Keratinocyte (primary cell): ENCODE data around the gene OR8A1. TPM values are rescaled to one million over a fixed set of nuclear protein-coding genes. Genes with fewer than 3 reads are reported as not detected.

ENCODE experiments used
- DNase-seq: peaks from one replicate; pipeline ENCODE4 v3.0.0-alpha.2; 2011; ENCODE audit warnings: low read depth, missing footprints, low spot score
- FAIRE-seq: peaks from 2 replicates; lab custom pipeline; 2011; peaks lifted over from hg19 to GRCh38; lab: Jason Lieb, UNC
- H2AFZ ChIP-seq: 2 replicates; pipeline ENCODE4 v1.6.0; 2012; ENCODE audit warnings: low read length, control low read depth, inconsistent platforms; ENCODE audit not compliant: control insufficient read depth
- H3K27ac ChIP-seq: 2 replicates; pipeline ENCODE4 v1.5.1; 2011; ENCODE audit warnings: low read length; ENCODE audit not compliant: control insufficient read depth, insufficient read depth
- H3K27me3 ChIP-seq: 3 replicates; pipeline ENCODE4 v1.6.0; 2011; ENCODE audit warnings: low read length; ENCODE audit not compliant: control insufficient read depth, insufficient read depth; ENCODE audit errors: extremely low read depth
- H3K36me3 ChIP-seq, 2 experiments: 2 replicates in 1 of 2; 3 replicates in 1 of 2; pipeline ENCODE4 v1.5.1; 2011; ENCODE audit warnings: low read length in 2 of 2, mild to moderate bottlenecking in 1 of 2; ENCODE audit not compliant: control insufficient read depth in 2 of 2, insufficient read depth in 2 of 2; ENCODE audit errors: extremely low read depth in 1 of 2
- H3K4me1 ChIP-seq: 3 replicates; pipeline ENCODE4 v1.5.1; 2011; ENCODE audit warnings: low read length; ENCODE audit not compliant: control insufficient read depth, insufficient read depth; ENCODE audit errors: extremely low read depth
- H3K4me2 ChIP-seq: 3 replicates; pipeline ENCODE4 v1.6.0; 2011; ENCODE audit warnings: low read depth, low read length; ENCODE audit not compliant: control insufficient read depth, insufficient read depth; ENCODE audit errors: extremely low read depth
- H3K4me3 ChIP-seq, 3 experiments: fragments of 200-600 bp in 1 of 3; sonication (generic) in 1 of 3; 2 replicates in 2 of 3; 3 replicates in 1 of 3; pipeline ENCODE4 v1.5.1; 2011 to 2016; ENCODE audit warnings: low read length in 3 of 3, mild to moderate bottlenecking in 3 of 3, control low read depth in 2 of 3, inconsistent platforms in 1 of 3, low read depth in 1 of 3, mixed read lengths in 1 of 3, mixed run types in 1 of 3, moderate library complexity in 1 of 3; ENCODE audit not compliant: control insufficient read depth in 2 of 3, insufficient read depth in 2 of 3; ENCODE audit errors: extremely low read depth in 1 of 3
- H3K79me2 ChIP-seq: 2 replicates; pipeline ENCODE4 v1.6.0; 2012; ENCODE audit warnings: low read length; ENCODE audit not compliant: control insufficient read depth, insufficient read depth
- H3K9ac ChIP-seq: 3 replicates; pipeline ENCODE4 v1.6.0; 2011; ENCODE audit warnings: low read length; ENCODE audit not compliant: control insufficient read depth, insufficient read depth; ENCODE audit errors: extremely low read depth
- H3K9me1 ChIP-seq: 3 replicates; pipeline ENCODE4 v1.6.0; 2011; ENCODE audit warnings: low read length; ENCODE audit not compliant: control insufficient read depth, insufficient read depth; ENCODE audit errors: extremely low read depth
- H3K9me3 ChIP-seq: 2 replicates; pipeline ENCODE4 v1.5.1; 2012; ENCODE audit warnings: low read depth, low read length; ENCODE audit not compliant: control insufficient read depth
- H4K20me1 ChIP-seq: 3 replicates; pipeline ENCODE4 v1.6.0; 2011; ENCODE audit warnings: low read length; ENCODE audit not compliant: control insufficient read depth, insufficient read depth; ENCODE audit errors: extremely low read depth
- EZH2 ChIP-seq: IDR thresholded peaks from one replicate; pipeline ENCODE4 v1.6.1; 2012; ENCODE audit warnings: inconsistent platforms, mild to moderate bottlenecking, low read length, moderate library complexity
- dilution Hi-C: fragments of 300-500 bp; cut with MboI; formaldehyde crosslinking; loops from one replicate; pipeline ENCODE4 v1.7.0; 2020; ENCODE audit warnings: low sequenced_read_pairs; ENCODE audit not compliant: extremely low pct_ligation_motif_present
- polyA plus RNA-seq, 5 experiments: library from polyadenylated mRNA; depleted of rRNA in 3 of 5; stranded (reverse) in 3 of 5; stranded (forward) in 1 of 5; unstranded in 1 of 5; fragments of >200 nt; gene quantifications; 1 replicate in 1 of 5; 2 replicates in 3 of 5; 3 replicates in 1 of 5; pipeline versions ENCODE4 v1.2.1 to v1.2.3, GENCODE V29; 2011 to 2012; ENCODE audit warnings: missing spikeins in 2 of 5, low read depth in 1 of 5, low replicate concordance in 1 of 5
- TF ChIP-seq, protein P1 (sequence below), 3 experiments: IDR thresholded peaks in 1 of 3; conservative IDR thresholded peaks in 1 of 3; optimal IDR thresholded peaks in 1 of 3; 2 replicates in 2 of 3; 3 replicates in 1 of 3; pipeline versions ENCODE3 to v1.5.1; 2011; ENCODE audit warnings: low read length in 3 of 3, mild to moderate bottlenecking in 3 of 3, moderate library complexity in 2 of 3, control low read depth in 1 of 3, inconsistent platforms in 1 of 3; ENCODE audit not compliant: insufficient read depth in 2 of 3; ENCODE audit errors: extremely low read depth in 1 of 3

Gene OR8A1
- polyA plus RNA-seq, 1 donor (not counting 4 experiments of a cell fraction or from before 2014, with no cell fraction given) = not detected

DNA sequence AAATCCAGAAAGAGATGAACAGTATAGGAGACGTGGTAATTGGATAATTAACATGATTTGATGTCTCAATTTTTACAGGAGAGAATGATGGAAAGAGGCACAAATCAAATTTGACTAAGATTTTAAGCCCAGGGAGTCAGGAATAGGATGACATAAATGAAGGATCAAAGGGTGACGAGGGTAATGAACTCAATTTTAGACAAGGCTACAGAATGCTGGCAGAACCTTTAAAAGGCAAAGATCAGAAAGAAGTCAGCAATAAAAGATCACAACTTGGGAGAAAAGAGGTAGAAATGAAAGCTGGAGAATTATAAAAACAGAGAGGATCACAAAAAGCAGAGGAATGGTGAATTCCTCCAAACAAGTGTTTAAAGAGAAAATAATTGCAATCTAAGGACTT, 13.0 kb upstream of the OR8A1 start:
- no peak for FAIRE-seq
- Histone ChIP-seq H3K27me3 (no peaks in the 10 kb centered on the region), H3K9me3 (no peaks in the 10 kb centered on the region), H3K4me3 (no peak overlapping the region), H3K79me2 (no peaks in the 10 kb centered on the region), H3K9me1 (no peaks in the 10 kb centered on the region), H3K9ac (no peak overlapping the region), H4K20me1 (no peaks in the 10 kb centered on the region), H3K36me3 (no peaks in the 10 kb centered on the region), H3K4me2 (no peak overlapping the region), H3K27ac (no peak overlapping the region), H3K4me1 (no peaks in the 10 kb centered on the region), H2AFZ (no peak overlapping the region)
- dilution Hi-C loops = no loop called here
- TF ChIP-seq EZH2 = no peak
- TF ChIP-seq, protein P1, sequence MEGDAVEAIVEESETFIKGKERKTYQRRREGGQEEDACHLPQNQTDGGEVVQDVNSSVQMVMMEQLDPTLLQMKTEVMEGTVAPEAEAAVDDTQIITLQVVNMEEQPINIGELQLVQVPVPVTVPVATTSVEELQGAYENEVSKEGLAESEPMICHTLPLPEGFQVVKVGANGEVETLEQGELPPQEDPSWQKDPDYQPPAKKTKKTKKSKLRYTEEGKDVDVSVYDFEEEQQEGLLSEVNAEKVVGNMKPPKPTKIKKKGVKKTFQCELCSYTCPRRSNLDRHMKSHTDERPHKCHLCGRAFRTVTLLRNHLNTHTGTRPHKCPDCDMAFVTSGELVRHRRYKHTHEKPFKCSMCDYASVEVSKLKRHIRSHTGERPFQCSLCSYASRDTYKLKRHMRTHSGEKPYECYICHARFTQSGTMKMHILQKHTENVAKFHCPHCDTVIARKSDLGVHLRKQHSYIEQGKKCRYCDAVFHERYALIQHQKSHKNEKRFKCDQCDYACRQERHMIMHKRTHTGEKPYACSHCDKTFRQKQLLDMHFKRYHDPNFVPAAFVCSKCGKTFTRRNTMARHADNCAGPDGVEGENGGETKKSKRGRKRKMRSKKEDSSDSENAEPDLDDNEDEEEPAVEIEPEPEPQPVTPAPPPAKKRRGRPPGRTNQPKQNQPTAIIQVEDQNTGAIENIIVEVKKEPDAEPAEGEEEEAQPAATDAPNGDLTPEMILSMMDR (optimal IDR thresholded peaks at IDR 0.05 in 1 of 3, IDR thresholded peaks at IDR 0.05 in 1 of 3, conservative IDR thresholded peaks at IDR 0.05 in 1 of 3; ENCODE audit: extremely low read depth in 1 of 3, insufficient read depth in 2 of 3, low read length in 3 of 3) = no peak
- no peak for DNase-seq

DNA sequence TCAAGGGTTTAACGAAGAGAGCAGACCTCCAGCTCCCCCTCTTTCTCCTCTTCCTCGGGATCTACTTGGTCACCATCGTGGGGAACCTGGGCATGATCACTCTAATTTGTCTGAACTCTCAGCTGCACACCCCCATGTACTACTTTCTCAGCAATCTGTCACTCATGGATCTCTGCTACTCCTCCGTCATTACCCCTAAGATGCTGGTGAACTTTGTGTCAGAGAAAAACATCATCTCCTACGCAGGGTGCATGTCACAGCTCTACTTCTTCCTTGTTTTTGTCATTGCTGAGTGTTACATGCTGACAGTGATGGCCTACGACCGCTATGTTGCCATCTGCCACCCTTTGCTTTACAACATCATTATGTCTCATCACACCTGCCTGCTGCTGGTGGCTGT, 363 bp downstream of the OR8A1 start:
- Histone ChIP-seq H3K79me2 (no peaks in the 10 kb centered on the region), H2AFZ (no peak overlapping the region), H3K9me3 (no peaks in the 10 kb centered on the region), H3K36me3 (no peaks in the 10 kb centered on the region), H3K9me1 (no peaks in the 10 kb centered on the region), H3K4me3 (no peak overlapping the region), H3K4me1 (no peaks in the 10 kb centered on the region), H4K20me1 (no peaks in the 10 kb centered on the region), H3K4me2 (no peak overlapping the region), H3K27me3 (no peaks in the 10 kb centered on the region), H3K9ac (no peak overlapping the region), H3K27ac (no peak overlapping the region)
- TF ChIP-seq, protein P1 (optimal IDR thresholded peaks at IDR 0.05 in 1 of 3, IDR thresholded peaks at IDR 0.05 in 1 of 3, conservative IDR thresholded peaks at IDR 0.05 in 1 of 3; ENCODE audit: extremely low read depth in 1 of 3, insufficient read depth in 2 of 3, low read length in 3 of 3) = no peak
- no peak for TF ChIP-seq EZH2
- dilution Hi-C loops = no loop called here
- DNase-seq (no peak), FAIRE-seq (no peak)
